ENCODE measurements around the gene WDR36.
"Not testable (repeated sequence)": the region's sequence is repeated elsewhere in the genome, so short reads cannot be mapped to it uniquely, and the experiment has no call there.

Gene WDR36

DNA sequence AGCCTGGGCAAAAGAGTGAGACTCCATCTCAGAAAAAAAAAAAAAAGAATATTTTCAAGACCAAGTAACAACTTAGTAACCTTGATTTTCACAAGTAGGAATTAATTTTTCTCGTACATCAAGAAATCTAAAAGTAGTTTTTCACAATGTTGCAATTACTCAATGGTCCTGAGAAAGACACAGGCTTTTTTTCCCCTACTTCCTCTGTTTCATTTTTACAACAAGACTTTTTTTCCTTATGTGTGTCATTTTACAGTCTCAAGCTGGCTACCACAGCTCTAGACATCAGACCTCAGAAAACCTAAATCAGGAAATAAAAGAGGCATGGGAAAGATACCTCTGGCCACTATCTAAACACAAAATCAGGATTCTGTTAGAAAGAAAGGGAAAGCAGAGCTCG lies 45.9 kb downstream of the WDR36 start:
- no peak for DNase-seq

DNA sequence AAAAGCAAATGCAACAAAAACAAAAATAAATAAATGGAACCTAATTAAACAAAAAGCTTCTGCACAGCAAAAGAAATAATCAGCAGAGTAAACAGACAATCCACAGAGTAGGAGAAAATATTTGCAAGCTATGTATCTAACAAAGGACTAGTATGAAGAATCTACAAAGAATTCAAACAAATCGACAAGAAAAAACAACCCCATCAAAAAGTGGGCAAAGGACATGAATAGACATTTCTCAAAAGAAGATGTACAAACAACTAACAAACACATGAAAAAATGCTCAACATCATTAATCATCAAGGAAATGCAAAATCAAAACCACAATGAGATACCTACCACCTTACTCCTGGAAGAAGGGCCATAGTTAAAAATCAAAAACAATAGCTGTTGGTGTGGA lies 49.3 kb downstream of the WDR36 start:
- not testable (repeated sequence) for DNase-seq

DNA sequence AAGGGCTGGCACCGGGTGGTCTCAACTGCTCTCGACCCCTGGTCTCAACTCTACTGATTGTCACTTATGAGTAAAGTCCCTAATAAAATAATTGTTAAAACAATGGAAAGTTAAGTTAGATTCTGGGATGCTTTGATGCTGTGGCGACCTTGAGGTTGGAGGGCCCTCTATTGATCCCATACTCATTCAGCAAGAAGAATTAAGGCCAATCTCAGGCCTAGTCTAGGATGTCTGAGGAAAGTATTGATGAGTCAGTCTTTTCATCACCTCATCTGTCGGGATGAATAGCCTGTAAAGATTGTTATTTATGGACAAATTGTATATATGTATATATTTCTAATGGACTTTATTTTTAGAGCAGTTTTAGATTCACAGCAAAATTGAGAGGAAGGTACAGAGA lies 50.8 kb downstream of the WDR36 start:
- no peak for DNase-seq

DNA sequence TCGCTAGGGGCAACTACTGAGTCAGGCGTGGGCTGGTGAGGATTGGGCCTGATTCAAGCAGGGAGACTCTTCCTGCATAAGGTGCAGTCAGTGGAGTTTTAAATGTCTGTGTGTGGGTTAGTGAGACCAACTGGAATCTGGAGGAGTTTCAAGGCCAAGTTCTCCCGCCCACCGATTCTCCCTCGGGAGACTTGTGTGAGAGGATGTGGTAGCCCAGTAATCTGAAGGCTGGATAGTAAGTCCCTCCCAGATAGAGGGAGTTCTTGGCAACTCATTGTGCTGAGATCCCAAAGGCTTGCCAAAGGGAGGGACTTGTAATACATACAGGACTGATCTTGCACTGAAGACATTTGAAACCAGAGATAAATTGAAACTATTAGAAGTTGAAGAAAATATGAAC lies 51.8 kb downstream of the WDR36 start:
- no peak for DNase-seq

DNA sequence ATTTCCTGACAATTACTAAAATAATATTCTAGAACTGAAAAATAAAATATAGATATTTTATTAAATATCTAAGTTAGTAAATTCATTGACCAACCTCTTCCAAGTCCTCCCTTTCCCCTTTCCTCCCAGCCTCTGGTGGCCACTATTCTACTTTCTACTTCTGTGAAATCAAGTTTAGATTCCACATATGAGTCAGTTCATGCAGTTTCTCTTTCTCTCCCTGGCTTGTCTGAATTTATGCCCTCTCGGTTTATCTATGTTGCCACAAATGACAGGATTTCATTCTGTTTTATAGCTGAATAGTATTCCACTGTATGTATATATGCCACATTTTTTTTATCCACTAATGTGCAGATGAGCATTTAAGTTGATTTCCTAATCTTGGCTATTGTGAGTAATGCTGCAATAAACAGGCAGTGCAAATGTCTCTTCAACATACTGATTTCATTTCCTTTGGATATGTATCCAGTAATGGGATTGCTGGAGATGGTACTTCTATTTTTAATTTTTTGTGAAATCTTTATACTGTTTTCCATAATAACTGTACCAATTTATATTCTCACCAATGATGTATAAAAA lies 52.3 kb downstream of the WDR36 start:
- DNase-seq = no peak

DNA sequence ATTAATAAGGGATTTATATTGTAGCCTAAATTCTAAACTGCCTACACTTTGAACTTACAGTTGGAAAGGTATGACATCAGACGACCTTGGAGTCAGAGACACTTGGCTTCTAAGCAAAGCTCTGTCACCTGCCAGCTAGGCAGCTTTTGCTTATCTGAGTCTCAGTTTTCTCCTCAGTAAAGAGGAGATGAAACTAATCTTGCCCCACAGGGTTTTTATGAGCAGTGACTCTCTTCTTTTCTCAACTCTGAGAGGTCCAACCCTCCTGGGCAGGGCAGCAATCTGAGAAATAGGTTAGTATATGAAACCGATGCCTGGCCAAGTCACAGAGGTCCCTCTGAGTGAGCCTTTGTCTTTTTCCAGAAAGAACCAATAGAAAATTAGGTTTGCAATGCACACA lies 53.9 kb downstream of the WDR36 start:
- DNase-seq = no peak

DNA sequence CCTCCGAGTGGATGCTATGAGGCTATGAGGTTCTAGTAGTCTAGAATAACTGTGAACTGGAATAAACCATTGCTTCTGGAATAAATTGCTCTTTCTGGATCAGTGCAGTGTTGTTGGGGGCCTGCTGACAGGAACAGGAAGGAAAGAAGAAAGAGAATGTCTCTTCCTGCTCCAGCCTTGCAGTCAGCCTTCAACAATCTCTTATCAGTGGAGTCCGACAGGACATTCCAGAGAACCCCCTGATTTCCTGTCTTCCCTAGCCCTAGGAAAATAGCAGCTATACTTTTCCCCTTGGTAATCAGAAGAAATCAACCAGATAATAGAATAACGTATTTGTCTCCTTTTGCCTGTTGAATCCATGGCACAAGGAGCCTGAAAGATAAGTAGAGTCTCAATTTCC lies 55.4 kb downstream of the WDR36 start:
- no peak for DNase-seq

DNA sequence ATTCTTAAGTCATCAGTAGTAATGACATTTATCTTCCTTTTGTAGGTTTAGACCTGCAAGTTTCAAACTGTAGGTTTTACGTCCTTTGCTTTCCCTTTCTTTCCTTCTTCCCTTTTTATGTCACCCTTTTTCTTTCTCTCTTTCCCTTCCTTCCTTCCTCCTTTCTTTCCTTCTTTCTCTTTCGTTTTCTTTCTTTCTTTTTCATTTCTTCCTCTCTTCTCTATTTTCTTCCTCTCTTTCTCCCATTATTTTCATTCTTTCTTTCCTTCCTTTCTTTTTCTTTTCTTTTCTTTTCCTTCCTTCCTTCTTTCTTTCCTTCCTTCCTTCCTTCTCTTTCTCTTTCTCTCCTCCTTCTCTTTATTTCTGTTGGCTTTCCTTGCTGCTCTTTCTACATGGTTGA lies 59.9 kb downstream of the WDR36 start:
- no peak for DNase-seq

DNA sequence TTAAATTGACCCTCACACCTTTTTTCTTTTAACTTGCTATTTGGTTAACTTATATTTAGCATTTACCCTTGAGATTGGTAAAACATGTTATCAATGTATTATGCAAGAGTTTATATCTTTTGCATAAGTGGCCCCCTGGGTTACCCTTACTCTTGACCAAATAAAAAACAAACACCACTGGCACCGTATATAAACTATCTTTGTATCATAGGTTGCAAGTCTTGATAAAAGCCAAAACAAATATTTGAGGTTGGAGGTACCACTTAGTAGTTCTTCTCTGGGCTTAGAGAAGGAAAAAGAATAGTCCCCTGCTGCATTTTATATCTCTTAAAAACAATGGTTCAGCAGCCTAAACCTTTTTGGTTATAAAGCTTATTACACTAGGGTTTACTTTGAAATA lies 61.3 kb downstream of the WDR36 start:
- no peak for DNase-seq

DNA sequence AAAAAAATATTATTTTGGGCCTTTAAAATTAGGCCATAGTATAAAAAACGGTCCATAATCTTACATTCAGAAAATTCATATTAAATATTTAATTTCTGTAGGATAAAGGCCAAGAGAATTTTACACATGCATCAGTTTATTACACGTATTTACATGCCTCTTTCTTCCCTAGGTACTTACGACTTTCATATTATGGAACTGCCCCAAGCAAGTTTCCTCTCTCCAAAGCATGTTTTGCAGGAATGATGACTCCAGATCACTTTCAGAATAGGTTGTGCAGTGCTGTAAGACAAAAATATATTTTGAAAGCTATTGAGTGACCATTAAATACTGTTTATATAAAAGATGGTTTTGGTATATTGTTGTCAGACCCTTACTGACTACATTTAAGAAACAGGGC lies 61.8 kb downstream of the WDR36 start:
- DNase-seq = no peak

DNA sequence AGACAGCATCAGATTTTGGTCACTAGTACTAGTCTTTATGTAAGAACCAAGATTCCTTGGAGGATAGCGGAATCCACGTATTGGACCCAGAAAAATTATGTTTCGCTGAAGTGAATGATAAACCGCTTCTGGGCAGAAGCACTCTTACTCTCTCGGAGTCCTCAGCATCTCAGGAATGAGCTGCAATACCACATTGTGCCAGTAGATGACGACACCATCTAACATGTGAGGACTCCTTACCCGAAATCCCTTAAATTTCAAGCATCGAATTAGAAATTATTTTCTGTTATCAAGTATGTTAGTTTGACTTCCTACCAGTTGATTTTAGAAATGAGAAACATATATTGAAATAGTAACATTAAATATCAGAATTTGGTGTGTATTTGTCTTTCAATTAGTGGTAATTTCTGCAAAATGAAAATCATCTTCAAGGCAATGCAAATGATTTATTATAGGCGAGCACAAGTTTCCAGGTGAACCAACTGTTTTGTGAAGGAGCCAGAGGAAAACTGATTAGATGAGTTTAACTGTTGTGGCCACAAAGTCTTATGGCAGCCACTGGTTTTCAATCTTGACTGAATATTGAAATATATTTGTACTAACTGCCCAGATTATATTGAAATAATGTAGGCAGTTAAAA lies 66.1 kb downstream of the WDR36 start:
- DNase-seq = peak; percentile 87

DNA sequence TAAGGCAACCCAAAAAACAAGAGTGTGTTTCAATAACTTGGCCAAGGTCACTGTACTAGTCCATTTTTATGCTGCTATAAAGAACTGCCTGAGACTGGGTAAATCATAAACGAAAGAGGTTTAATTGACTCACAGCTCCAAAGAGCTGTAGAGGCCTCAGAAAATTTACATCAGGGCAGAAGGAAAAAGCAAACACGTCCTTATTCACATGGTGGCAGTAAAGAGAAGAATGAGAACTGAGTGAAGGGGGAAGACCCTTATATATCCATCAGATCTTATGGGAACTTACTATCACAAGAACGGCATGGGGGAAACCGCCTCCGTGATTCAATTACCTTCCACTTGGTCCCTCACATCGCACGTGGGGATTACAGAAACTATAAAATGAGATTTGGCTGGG lies 67.7 kb downstream of the WDR36 start:
- no peak for DNase-seq

DNA sequence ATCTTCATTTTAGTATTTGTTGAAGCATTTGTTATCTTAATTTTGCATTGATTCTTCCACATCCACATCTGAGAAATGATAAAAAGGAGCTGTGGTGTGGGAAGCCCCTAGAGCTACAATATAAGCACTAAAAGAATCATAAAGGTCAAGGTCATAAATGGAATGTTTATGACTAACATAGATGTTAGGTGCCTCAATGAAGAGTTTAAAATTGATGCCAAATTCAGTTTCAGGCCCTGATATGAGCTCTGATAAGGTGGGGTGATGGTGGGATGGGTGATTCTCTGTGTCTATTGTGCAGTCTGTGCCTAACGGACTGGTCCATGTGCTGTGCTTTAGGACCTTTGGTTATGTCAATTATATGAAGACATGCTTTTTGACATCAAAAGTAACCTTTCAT lies 70.9 kb downstream of the WDR36 start:
- DNase-seq = no peak

DNA sequence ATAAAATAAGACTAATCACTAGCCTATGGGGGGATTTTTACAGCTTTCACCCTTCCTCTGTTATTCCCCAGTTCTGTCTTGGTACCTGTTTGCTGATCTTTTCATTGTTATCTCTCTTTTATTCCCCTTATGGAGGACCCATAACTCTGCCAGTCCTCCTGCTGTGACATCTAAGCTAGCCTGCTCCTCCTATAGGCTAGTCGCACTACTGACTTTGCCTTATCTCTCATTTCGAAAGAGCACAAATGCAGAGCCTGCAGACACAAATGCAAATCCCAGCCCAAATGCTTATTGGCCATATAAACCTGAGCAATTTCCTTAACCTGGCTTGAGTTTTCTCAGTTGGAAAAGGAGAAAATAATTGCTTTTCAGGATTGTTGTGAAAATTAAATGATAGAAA lies 72.9 kb downstream of the WDR36 start:
- DNase-seq = no peak

DNA sequence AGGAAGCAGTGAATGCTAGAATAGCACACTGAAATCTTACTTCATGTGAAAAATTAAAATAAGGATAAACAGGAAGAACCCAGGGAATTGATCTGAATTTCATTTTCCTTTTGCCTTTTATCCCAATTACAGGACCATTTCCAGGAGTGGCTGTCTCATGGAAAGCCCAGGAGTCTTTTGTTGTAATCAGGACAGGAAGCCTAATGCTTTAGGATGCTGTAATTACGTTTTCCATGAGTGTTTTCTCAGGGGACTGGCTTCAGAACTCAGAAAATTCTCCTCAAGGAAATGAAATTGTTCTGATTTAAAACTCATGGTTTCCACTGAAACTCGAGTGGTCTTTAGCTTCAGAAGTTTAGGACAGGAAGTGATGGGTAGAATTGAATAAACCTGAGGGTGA lies 75.4 kb downstream of the WDR36 start:
- DNase-seq = no peak

DNA sequence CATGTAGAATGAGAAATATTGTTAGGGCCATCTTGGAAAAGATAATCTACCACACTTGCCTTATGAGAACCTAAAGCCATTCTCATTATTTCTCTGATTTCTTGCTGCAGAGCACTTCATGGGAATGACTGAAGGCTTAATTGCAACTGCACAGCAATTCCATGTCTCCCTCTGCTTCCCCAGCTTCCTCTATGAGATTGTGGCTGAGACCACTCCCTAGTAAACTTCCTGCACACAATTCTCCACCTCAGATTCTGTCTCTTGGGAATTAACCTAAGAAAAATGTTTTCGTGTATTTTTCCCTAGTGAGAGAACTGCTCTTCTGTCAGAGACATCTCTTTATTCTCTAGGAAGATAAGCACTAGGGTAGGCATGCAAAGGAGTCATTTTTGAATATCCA lies 76.5 kb downstream of the WDR36 start:
- DNase-seq = no peak

DNA sequence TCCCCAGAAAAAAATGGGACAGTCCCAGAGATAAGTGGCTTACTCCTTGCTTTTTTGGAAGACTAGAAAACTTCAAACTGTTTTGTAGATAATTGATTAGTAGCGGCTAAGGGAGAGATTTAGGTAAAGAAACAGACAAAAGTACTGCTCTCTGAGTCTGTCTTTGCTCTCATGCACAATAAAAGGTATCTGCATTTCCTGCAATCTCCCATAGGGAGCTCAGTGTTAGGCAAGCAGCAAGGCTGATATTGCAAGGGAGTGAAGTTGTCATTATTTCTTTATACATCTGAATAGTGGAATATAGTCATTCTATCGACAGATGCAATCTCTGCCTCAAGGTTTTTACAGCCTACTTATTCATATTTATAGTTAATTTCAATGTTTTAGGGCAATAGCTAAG lies 77.1 kb downstream of the WDR36 start:
- DNase-seq = no peak

DNA sequence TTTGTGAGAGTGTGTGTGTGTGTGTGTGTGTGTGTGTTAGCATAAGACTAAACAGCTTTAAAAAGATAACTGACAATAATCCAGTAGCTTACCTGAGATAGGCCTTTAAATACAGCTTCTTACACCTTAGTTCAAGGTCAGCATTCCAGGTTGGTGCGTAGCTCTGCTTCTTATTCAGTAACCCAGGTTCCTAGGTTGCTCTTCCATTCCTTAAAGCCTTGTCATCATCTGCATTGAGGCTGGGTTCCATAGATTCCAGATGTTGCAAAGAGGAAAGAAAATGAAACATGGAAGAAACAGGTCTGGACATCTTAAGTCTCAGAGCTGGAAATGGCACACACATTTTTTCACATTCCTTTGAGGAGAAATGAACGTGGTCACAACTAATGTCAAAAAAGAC lies 78.1 kb downstream of the WDR36 start:
- no peak for DNase-seq

DNA sequence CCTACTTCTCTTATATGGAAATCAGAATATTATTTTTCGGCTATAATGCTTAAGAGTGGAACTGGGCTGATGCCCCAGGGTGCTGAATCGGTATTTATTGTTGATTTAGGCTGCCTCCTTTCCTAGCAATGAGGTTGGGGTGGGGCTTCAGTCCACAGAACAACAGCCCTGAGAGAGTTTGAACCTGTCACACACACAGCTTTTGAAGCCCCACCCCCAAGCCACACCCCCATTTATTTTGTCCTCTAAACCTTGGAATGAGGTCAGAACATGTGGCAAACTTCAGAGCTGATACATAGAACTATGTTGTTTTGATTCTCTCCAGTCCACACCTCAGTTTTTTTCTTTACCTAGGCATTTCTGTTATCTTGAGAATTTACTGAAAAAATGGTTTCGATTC lies 80.4 kb downstream of the WDR36 start:
- DNase-seq = no peak

DNA sequence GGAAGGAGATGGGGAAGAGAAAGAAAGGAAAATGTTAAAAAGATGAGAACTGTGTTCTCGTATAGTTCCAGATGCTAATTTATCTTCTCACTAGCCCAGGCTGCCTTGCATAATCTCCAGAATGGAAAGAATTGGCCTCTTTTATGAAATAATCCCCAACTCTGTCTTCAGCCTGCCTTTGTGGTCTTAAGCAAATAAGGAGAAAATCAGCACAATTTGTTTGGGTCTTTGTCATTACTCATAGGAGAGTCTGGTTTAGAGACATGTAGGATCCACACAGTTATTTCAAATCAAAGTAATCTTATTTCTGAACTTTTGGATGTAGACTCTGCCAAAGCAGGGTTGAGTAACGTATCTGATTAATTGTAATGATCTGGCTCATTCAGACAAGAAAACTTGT lies 81.3 kb downstream of the WDR36 start:
- no peak for DNase-seq
